Upper lobe of left lung (tissue), 4 donors: ENCODE measurements around the gene SCARB1.

Experiments used
- EP300 ChIP-seq, 4 donors: sonication (generic); formaldehyde crosslinking; IDR thresholded peaks; one replicate each; pipeline ENCODE4 v1.5.1; 2017; ENCODE audit warnings: antibody characterized with exemption in 4 of 4, control low read depth in 2 of 4
- TF ChIP-seq, protein P1 (sequence below), 6 experiments: fragments of 450-650 bp in 4 of 6; fragments of 200-600 bp in 2 of 6; sonication (generic) in 2 of 6; IDR thresholded peaks; one replicate each; pipeline ENCODE4 v1.5.1; 2016 to 2019; ENCODE audit warnings: antibody characterized with exemption in 6 of 6

GRCh38 chr12:124778411-124778810 lies 85.3 kb downstream of the SCARB1 start:
- no peak for TF ChIP-seq EP300 (IDR thresholded peaks at IDR 0.05)
- TF ChIP-seq, protein P1, sequence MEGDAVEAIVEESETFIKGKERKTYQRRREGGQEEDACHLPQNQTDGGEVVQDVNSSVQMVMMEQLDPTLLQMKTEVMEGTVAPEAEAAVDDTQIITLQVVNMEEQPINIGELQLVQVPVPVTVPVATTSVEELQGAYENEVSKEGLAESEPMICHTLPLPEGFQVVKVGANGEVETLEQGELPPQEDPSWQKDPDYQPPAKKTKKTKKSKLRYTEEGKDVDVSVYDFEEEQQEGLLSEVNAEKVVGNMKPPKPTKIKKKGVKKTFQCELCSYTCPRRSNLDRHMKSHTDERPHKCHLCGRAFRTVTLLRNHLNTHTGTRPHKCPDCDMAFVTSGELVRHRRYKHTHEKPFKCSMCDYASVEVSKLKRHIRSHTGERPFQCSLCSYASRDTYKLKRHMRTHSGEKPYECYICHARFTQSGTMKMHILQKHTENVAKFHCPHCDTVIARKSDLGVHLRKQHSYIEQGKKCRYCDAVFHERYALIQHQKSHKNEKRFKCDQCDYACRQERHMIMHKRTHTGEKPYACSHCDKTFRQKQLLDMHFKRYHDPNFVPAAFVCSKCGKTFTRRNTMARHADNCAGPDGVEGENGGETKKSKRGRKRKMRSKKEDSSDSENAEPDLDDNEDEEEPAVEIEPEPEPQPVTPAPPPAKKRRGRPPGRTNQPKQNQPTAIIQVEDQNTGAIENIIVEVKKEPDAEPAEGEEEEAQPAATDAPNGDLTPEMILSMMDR (IDR thresholded peaks at IDR 0.05) = no peak
